DLD1 (cell line): ENCODE data around the gene ZDHHC14.

ENCODE experiments used
- in situ Hi-C: cut with HindIII; loops from 2 replicates; pipeline ENCODE4 v1.10.0; 2017; ENCODE audit warnings: low sequenced_read_pairs

The ZDHHC14 gene

GRCh38 chr6:157487110-157487773 lies 106.3 kb downstream of the ZDHHC14 start:
- in situ Hi-C loops = no loop called here

DNA sequence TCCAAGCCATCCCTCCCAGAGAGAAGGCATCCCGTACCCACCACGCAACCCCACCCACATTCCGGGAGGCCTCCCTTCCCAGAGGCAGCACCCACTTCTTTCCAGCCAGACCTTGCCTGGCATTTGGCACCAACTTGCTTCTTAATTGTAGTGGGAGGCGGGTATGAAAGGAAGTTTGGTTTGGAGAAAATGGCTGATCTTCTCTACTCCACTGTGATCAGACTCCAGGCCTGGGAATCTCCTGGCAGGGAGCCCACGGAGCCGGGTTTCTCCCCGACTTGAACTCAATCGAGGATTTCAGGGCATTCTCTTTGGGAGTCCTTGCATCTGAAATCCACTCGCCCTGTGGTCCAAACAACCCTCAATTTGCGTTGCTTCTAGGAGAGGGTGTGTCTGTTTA lies 107.1 kb downstream of the ZDHHC14 start:
- in situ Hi-C loops = no loop called here

- in situ Hi-C loops = no loop called here
Measured at GRCh38 chr6:157488716-157489118, 107.7 kb downstream of the ZDHHC14 start.

DNA sequence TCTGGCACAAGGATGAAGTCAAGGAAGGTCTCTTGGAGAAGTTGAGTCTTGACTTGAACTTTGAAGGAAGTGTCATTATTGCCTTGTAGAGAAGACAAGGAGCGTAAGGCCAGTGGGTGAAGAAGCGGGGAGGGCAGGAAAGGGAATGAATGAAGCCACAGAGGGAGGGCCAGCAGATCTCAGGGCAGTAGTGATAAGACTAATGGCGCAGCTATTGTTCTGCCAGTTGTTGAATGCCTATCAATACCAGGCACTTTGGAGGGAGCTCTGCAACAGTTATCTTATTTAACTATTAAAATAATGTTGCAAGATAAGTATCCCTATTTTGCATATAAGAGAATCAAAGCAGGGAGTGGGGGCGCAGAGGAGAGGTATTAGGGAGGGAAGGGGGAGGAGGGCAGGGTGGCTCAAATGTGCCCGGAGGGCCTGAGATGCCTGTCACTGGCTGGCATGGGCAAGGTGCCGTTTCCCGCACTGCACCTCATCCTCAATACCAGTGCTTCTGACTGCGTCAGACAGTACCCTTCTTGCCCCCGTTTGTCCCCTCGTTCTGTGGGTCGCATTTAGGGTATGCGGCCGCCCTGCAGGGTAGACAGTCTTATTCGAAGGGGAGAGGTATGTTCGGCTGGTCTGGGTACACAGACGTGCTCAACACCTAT lies 109.8 kb downstream of the ZDHHC14 start:
- in situ Hi-C loops = no loop called here

DNA sequence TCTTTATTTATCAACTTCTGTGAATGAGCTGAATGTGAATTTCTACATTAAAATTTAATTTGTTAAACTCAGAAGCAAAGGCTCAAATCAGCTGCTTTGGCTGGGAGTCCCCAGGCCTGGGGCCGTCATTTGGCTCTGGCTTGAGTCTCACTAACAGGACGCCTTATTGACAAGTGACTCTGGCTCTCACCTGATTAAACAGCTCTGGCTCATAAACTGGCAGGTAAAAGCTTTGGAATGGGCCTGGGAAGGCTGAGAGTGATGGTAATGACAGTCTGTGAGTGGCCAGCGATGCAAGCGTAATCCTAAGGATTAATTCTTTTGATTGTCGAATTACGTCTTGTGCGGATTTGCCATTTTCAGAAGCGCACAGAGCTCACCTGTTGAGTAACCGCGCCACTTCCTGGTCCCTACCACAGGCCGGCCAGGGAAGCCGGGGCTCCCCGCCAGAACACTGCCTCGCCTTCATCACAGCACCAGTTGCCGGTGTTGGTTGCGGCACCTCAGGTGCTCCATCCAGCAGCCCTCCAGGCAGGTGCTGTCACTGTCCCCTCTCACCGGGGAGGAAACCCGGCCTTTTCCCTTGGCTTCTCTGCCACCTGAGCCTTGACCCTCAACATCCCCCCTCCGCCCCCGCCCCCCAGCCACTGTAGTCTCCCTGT lies 110.7 kb downstream of the ZDHHC14 start:
- in situ Hi-C loops = no loop called here

GRCh38 chr6:157492249-157492648 lies 111.3 kb downstream of the ZDHHC14 start:
- in situ Hi-C loops = no loop called here

- in situ Hi-C loops = no loop called here
Measured at GRCh38 chr6:157492741-157493140, 111.8 kb downstream of the ZDHHC14 start.

GRCh38 chr6:157493173-157493572 lies 112.2 kb downstream of the ZDHHC14 start:
- in situ Hi-C loops = no loop called here

DNA sequence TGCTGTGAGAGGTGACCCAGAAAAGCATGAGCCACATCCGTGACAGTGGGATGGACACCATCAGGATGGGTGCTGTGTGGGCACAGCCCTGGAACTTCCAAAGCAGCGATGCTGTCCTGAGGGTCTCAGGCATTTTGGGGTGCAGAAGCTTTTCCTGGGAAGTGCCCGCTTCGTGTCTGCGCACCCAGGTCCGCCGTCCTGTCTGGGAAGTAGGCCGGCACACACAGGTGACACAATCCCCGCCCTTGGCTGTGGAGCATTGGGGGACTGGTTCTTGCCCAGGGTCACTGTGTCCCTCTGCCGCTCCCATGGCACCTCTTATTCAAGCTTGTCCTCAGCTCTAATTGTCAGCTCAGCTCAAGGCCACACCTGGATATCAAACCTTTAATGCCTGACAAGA lies 112.6 kb downstream of the ZDHHC14 start:
- in situ Hi-C loops = no loop called here

GRCh38 chr6:157494132-157494710 lies 113.2 kb downstream of the ZDHHC14 start:
- in situ Hi-C loops = no loop called here

DNA sequence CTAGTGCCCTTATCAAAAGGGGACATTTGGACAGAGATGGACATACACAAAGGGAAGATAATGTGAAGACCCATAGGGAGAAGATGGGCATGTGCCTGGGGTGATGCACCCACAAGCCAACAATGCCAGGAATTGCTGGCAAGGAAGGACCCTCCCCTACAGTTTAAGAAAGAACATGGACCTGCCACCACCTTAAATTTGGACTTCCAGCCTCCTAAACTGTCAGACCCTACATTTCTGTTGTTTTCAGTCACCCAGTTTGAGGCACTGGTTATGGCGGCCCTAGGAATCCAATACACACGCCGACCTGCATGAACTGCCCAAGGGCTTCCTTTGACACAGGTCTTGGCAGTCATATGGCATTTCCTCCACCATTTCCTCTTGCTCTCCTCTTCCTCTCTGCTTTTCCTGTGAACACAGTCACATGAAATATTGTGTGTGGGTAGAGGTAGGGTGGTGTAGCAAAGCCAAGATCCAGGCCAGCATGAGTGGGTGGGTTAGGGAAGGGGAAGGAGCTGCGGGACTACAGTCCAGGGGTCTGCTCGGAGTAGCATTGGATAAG lies 115.6 kb downstream of the ZDHHC14 start:
- in situ Hi-C loops = no loop called here

DNA sequence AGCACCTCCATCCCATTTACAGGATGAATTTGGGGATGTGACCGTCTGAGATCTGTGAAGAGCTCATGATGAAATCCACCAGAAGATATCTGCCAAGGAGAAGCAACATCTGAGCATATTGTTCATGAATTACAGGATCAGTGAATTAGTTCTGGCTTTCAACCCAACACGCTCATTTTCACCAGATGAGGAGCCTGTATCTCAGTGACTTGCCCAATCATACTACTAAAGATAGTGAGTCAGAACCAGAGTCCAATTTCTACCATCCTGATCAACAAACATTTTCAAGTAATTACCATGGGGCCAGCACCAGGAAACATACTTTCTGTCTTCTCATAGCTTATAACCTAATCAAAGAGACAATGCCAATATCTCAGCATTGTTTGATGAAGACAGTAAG lies 116.6 kb downstream of the ZDHHC14 start:
- in situ Hi-C loops = no loop called here

DNA sequence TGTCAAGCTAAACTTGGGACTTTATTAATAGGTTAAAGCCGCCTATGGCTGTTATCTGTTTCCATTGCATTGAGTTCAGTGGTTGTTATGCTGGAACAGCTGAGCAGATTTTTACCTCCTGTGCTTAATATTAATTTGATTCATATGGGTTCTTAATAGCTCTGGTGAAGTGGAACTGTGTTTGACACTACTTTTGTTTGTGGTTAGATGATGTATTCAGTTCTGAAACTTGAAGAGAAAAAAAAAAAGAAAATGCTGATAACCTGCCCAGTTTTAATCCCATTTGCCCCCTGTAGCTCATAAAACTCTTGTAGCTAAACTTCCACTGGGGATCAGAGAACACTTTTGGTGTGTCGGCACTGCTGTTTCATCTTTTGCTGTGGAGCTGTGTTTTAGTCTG lies 117.8 kb downstream of the ZDHHC14 start:
- in situ Hi-C loops = no loop called here

DNA sequence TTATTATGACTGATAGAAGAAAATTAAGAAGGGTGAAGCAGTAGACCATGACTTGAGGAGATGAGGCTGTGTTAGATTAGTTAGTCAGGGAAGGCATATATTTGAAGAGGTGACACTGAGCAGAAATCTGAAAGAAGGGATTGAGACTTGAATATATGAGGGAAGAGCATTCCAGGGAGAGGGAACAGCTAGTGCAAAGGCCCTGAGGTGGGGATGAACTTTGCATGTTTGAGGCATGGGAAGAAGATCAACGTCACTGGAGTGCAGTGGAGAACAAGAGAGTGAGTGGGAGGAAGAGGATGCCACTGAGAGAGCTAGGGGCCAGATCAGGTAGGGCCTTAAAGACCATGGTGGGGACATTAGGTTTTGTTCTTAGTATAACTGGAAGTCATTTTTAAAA lies 119.0 kb downstream of the ZDHHC14 start:
- in situ Hi-C loops = no loop called here

- in situ Hi-C loops = no loop called here
Measured at GRCh38 chr6:157503018-157503747, 122.2 kb downstream of the ZDHHC14 start.

- in situ Hi-C loops = no loop called here
Measured at GRCh38 chr6:157505912-157506491, 125.0 kb downstream of the ZDHHC14 start.

GRCh38 chr6:157510323-157511188 lies 129.6 kb downstream of the ZDHHC14 start:
- in situ Hi-C loops = no loop called here

GRCh38 chr6:157511682-157512381 lies 130.8 kb downstream of the ZDHHC14 start:
- in situ Hi-C loops = no loop called here

- in situ Hi-C loops = no loop called here
Measured at GRCh38 chr6:157512382-157512682, 131.3 kb downstream of the ZDHHC14 start.
